Mucosa of stomach (tissue), 1 donor: ENCODE data around the gene KISS1.

Experiments
- H3K27me3 ChIP-seq: one replicate; pipeline ENCODE4 v1.7.0; 2013; ENCODE audit warnings: mild to moderate bottlenecking, low read length; ENCODE audit not compliant: control insufficient read depth, insufficient read depth
- H3K36me3 ChIP-seq: one replicate; pipeline ENCODE4 v1.7.0; 2013; ENCODE audit warnings: low read length; ENCODE audit not compliant: control insufficient read depth, insufficient read depth
- H3K4me1 ChIP-seq: one replicate; pipeline ENCODE4 v1.7.0; 2013; ENCODE audit warnings: mild to moderate bottlenecking, low read length; ENCODE audit not compliant: control insufficient read depth, insufficient read depth
- H3K4me3 ChIP-seq: one replicate; pipeline ENCODE4 v1.7.0; 2013; ENCODE audit warnings: low read length
- H3K9ac ChIP-seq: one replicate; pipeline ENCODE4 v1.7.0; 2013; ENCODE audit warnings: mild to moderate bottlenecking, low read length, moderate library complexity
- H3K9me3 ChIP-seq: one replicate; pipeline ENCODE4 v1.7.0; 2013; ENCODE audit warnings: mild to moderate bottlenecking, low read length, moderate library complexity; ENCODE audit not compliant: control insufficient read depth
- donor health status: Pancreatic carcinoma.

The KISS1 gene

GRCh38 chr1:204180133-204180532 is 16.2 kb downstream of the KISS1 start:
- H3K4me3 ChIP-seq: no peak overlapping the region
- H3K27me3 ChIP-seq: no peaks in the 10 kb centered on the region
- no peak overlapping the region for H3K9ac ChIP-seq
- H3K4me1 ChIP-seq: peaks cover 6% of the 10 kb centered on the region
- H3K9me3 ChIP-seq: no peaks in the 10 kb centered on the region
- no peaks in the 10 kb centered on the region for H3K36me3 ChIP-seq

- Histone ChIP-seq H3K9ac (no peak overlapping the region), H3K36me3 (no peaks in the 10 kb centered on the region), H3K27me3 (no peaks in the 10 kb centered on the region), H3K4me1 (peaks cover 6% of the 10 kb centered on the region), H3K9me3 (no peaks in the 10 kb centered on the region), H3K4me3 (no peak overlapping the region)
Observed at GRCh38 chr1:204178487-204179281, 17.6 kb downstream of the KISS1 start.

GRCh38 chr1:204177133-204177532 is 19.2 kb downstream of the KISS1 start:
- Histone ChIP-seq H3K9me3 (no peaks in the 10 kb centered on the region), H3K9ac (no peak overlapping the region), H3K4me3 (no peak overlapping the region), H3K27me3 (no peaks in the 10 kb centered on the region), H3K4me1 (peaks cover 6% of the 10 kb centered on the region), H3K36me3 (no peaks in the 10 kb centered on the region)

GRCh38 chr1:204176049-204176448 is 20.2 kb downstream of the KISS1 start:
- no peaks in the 10 kb centered on the region for H3K36me3 ChIP-seq

GRCh38 chr1:204174958-204175357 is 21.3 kb downstream of the KISS1 start:
- Histone ChIP-seq H3K4me1 (peaks cover 6% of the 10 kb centered on the region), H3K36me3 (no peaks in the 10 kb centered on the region), H3K9me3 (peaks cover 5% of the 10 kb centered on the region), H3K27me3 (no peaks in the 10 kb centered on the region), H3K4me3 (no peak overlapping the region), H3K9ac (no peak overlapping the region)

More at GRCh38 chr1:204176049-204176448, 20.2 kb downstream of the KISS1 start:
- no peak overlapping the region for H3K9ac ChIP-seq
- H3K4me3 ChIP-seq: no peak overlapping the region
- peaks cover 6% of the 10 kb centered on the region for H3K4me1 ChIP-seq
- H3K9me3 ChIP-seq: no peaks in the 10 kb centered on the region
- no peaks in the 10 kb centered on the region for H3K27me3 ChIP-seq

- H3K4me3 ChIP-seq: no peak overlapping the region
Observed at GRCh38 chr1:204172404-204173029, 23.8 kb downstream of the KISS1 start.

GRCh38 chr1:204171751-204172178 is 24.5 kb downstream of the KISS1 start:
- peaks cover 5% of the 10 kb centered on the region for H3K9me3 ChIP-seq
- H3K4me1 ChIP-seq: no peaks in the 10 kb centered on the region
- H3K27me3 ChIP-seq: no peaks in the 10 kb centered on the region
- no peak overlapping the region for H3K9ac ChIP-seq
- no peaks in the 10 kb centered on the region for H3K36me3 ChIP-seq
- no peak overlapping the region for H3K4me3 ChIP-seq

More at GRCh38 chr1:204172404-204173029, 23.8 kb downstream of the KISS1 start:
- peaks cover 5% of the 10 kb centered on the region for H3K4me1 ChIP-seq
- no peaks in the 10 kb centered on the region for H3K36me3 ChIP-seq
- H3K27me3 ChIP-seq: no peaks in the 10 kb centered on the region
- H3K9me3 ChIP-seq: peaks cover 5% of the 10 kb centered on the region
- H3K9ac ChIP-seq: no peak overlapping the region

- H3K27me3 ChIP-seq: no peaks in the 10 kb centered on the region
- H3K4me1 ChIP-seq: no peaks in the 10 kb centered on the region
- H3K9ac ChIP-seq: no peak overlapping the region
- H3K36me3 ChIP-seq: no peaks in the 10 kb centered on the region
- H3K4me3 ChIP-seq: no peak overlapping the region
- peaks cover 5% of the 10 kb centered on the region for H3K9me3 ChIP-seq
Observed at GRCh38 chr1:204170494-204171155, 25.7 kb downstream of the KISS1 start.

GRCh38 chr1:204169858-204170257 is 26.4 kb downstream of the KISS1 start:
- no peak overlapping the region for H3K9ac ChIP-seq
- H3K4me1 ChIP-seq: no peaks in the 10 kb centered on the region
- H3K36me3 ChIP-seq: no peaks in the 10 kb centered on the region
- H3K27me3 ChIP-seq: no peaks in the 10 kb centered on the region
- peaks cover 5% of the 10 kb centered on the region for H3K9me3 ChIP-seq
- no peak overlapping the region for H3K4me3 ChIP-seq

GRCh38 chr1:204167730-204168129 is 28.6 kb downstream of the KISS1 start:
- Histone ChIP-seq H3K4me3 (no peak overlapping the region), H3K9ac (no peak overlapping the region), H3K36me3 (no peaks in the 10 kb centered on the region), H3K9me3 (peaks cover 5% of the 10 kb centered on the region), H3K4me1 (peaks cover 2% of the 10 kb centered on the region), H3K27me3 (no peaks in the 10 kb centered on the region)

- H3K36me3 ChIP-seq: no peaks in the 10 kb centered on the region
- peaks cover 9% of the 10 kb centered on the region for H3K4me1 ChIP-seq
- no peak within 1 kb of the TSS for H3K4me3 ChIP-seq
- H3K9me3 ChIP-seq: peaks cover 5% of the 10 kb centered on the region
- H3K9ac ChIP-seq: no peak within 1 kb of the TSS
- peaks cover 7% of the 10 kb centered on the region for H3K27me3 ChIP-seq
Observed at GRCh38 chr1:204166219-204166618, 30.1 kb downstream of the KISS1 start, which contains the start of gene REN. Gene REN (minus strand): TSS chr1:204166337. CDS start chr1:204166293, 44 bp downstream.
